ENCODE measurements around the gene EIF4H. TPM values are rescaled to one million over a fixed set of nuclear protein-coding genes. Genes with fewer than 3 reads are reported as not detected.

EIF4H gene
- total RNA-seq, 1 donor = 295 TPM

DNA sequence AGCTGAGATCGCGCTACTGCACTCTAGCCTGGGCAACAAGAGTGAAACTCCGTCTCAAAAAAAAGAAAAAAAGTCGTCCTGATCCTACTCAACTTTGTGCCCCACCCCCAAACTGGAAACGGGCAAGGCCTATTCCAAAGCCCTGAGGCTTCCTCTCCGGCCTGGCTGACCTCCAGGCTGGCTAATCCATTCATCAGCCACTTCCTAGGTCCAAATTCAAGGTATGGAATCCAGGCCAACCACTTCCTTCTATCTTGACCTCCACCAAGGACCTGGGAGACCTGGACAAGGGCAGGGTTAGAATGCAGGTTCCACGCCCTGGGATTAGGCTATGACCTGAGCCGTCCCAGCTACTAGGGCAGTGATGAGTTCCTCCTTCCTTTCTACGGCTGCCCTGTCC, 20.4 kb upstream of the EIF4H start:
- Histone ChIP-seq H3K4me2 (ENCODE audit: insufficient read depth, low read length) (no peak overlapping the region), H4K20me1 (ENCODE audit: insufficient read depth, low read length) (no peaks in the 10 kb centered on the region), H3K36me3 (ENCODE audit: insufficient read depth, low read length) (no peaks in the 10 kb centered on the region), H3K27ac (ENCODE audit: low read depth, low read length) (no peak overlapping the region), H2AFZ (ENCODE audit: low read length) (no peak overlapping the region), H3K79me2 (ENCODE audit: insufficient read depth, low read length) (no peaks in the 10 kb centered on the region), H3K4me1 (ENCODE audit: insufficient read depth, low read length) (no peaks in the 10 kb centered on the region), H3K9me3 (ENCODE audit: low read depth, low read length) (no peaks in the 10 kb centered on the region), H3K27me3 (ENCODE audit: insufficient read depth, low read length) (no peaks in the 10 kb centered on the region), H3K4me3 (ENCODE audit: insufficient read depth, low read length) (no peak overlapping the region)
- DNase-seq (ENCODE audit: insufficient read length, low spot score, missing footprints) = no peak
- TF ChIP-seq, protein P1, sequence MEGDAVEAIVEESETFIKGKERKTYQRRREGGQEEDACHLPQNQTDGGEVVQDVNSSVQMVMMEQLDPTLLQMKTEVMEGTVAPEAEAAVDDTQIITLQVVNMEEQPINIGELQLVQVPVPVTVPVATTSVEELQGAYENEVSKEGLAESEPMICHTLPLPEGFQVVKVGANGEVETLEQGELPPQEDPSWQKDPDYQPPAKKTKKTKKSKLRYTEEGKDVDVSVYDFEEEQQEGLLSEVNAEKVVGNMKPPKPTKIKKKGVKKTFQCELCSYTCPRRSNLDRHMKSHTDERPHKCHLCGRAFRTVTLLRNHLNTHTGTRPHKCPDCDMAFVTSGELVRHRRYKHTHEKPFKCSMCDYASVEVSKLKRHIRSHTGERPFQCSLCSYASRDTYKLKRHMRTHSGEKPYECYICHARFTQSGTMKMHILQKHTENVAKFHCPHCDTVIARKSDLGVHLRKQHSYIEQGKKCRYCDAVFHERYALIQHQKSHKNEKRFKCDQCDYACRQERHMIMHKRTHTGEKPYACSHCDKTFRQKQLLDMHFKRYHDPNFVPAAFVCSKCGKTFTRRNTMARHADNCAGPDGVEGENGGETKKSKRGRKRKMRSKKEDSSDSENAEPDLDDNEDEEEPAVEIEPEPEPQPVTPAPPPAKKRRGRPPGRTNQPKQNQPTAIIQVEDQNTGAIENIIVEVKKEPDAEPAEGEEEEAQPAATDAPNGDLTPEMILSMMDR (IDR thresholded peaks at IDR 0.05; ENCODE audit: extremely low read depth, low read depth, low read length) = no peak

DNA sequence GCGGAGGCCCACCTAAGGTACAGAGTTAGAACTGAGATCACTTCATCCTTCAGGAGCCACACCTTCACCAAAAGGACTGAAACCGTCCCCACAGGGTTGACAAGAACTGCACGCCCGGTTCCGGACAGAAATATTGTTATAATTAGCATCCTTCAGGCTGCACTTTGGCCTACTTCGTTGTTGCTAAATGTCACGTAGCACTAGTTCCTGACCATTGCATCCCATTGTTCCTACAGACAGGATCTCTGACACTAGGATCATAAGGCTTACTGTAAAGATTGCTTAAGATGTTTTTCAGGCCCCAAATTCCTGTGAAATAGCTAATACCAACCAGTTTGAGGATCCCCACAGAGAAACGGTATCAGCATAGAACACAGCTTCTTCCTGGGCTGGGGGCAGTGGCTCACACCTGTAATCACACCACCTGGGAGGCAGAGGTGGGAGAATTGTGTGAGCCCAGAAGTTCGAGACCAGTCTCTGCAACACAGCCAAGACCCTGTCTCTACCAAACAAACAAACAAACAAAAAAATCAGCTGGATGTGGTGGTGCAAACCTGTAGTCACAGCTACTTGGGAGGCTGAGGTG, 18.3 kb upstream of the EIF4H start:
- TF ChIP-seq, protein P1 (IDR thresholded peaks at IDR 0.05; ENCODE audit: extremely low read depth, low read depth, low read length) = no peak
- no peaks in the 10 kb centered on the region for H3K79me2 ChIP-seq (ENCODE audit: insufficient read depth, low read length)
- H3K4me1 ChIP-seq (ENCODE audit: insufficient read depth, low read length) = no peaks in the 10 kb centered on the region
- no peak for DNase-seq (ENCODE audit: insufficient read length, low spot score, missing footprints)
- H2AFZ ChIP-seq (ENCODE audit: low read length) = no peak overlapping the region
- H3K9me3 ChIP-seq (ENCODE audit: low read depth, low read length) = no peaks in the 10 kb centered on the region
- H3K36me3 ChIP-seq (ENCODE audit: insufficient read depth, low read length) = no peaks in the 10 kb centered on the region
- no peak overlapping the region for H3K4me2 ChIP-seq (ENCODE audit: insufficient read depth, low read length)
- H3K27ac ChIP-seq (ENCODE audit: low read depth, low read length) = no peak overlapping the region
- no peak overlapping the region for H3K4me3 ChIP-seq (ENCODE audit: insufficient read depth, low read length)
- H4K20me1 ChIP-seq (ENCODE audit: insufficient read depth, low read length) = no peaks in the 10 kb centered on the region
- no peaks in the 10 kb centered on the region for H3K27me3 ChIP-seq (ENCODE audit: insufficient read depth, low read length)

- Histone ChIP-seq H3K27ac (ENCODE audit: low read depth, low read length) (no peak overlapping the region), H3K4me3 (ENCODE audit: insufficient read depth, low read length) (no peak overlapping the region), H3K27me3 (ENCODE audit: insufficient read depth, low read length) (no peaks in the 10 kb centered on the region), H3K4me1 (ENCODE audit: insufficient read depth, low read length) (no peaks in the 10 kb centered on the region), H2AFZ (ENCODE audit: low read length) (no peak overlapping the region), H3K79me2 (ENCODE audit: insufficient read depth, low read length) (no peaks in the 10 kb centered on the region), H3K9me3 (ENCODE audit: low read depth, low read length) (no peaks in the 10 kb centered on the region), H3K4me2 (ENCODE audit: insufficient read depth, low read length) (no peak overlapping the region), H4K20me1 (ENCODE audit: insufficient read depth, low read length) (no peaks in the 10 kb centered on the region), H3K36me3 (ENCODE audit: insufficient read depth, low read length) (no peaks in the 10 kb centered on the region)
- no peak for DNase-seq (ENCODE audit: insufficient read length, low spot score, missing footprints)
- TF ChIP-seq, protein P1 (IDR thresholded peaks at IDR 0.05; ENCODE audit: extremely low read depth, low read depth, low read length) = no peak
Observed at GRCh38 chr7:74157605-74158004, 16.6 kb upstream of the EIF4H start.

GRCh38 chr7:74164985-74165456, 9.1 kb upstream of the EIF4H start:
- H3K27me3 ChIP-seq (ENCODE audit: insufficient read depth, low read length) = no peaks in the 10 kb centered on the region
- no peaks in the 10 kb centered on the region for H3K36me3 ChIP-seq (ENCODE audit: insufficient read depth, low read length)
- no peaks in the 10 kb centered on the region for H4K20me1 ChIP-seq (ENCODE audit: insufficient read depth, low read length)
- no peaks in the 10 kb centered on the region for H3K9me3 ChIP-seq (ENCODE audit: low read depth, low read length)
- TF ChIP-seq, protein P1 (IDR thresholded peaks at IDR 0.05; ENCODE audit: extremely low read depth, low read depth, low read length) = peak; percentile 54
- no peak for DNase-seq (ENCODE audit: insufficient read length, low spot score, missing footprints)
- H3K27ac ChIP-seq (ENCODE audit: low read depth, low read length) = no peak overlapping the region
- peak overlapping the region; percentile 78 for H2AFZ ChIP-seq (ENCODE audit: low read length)
- H3K79me2 ChIP-seq (ENCODE audit: insufficient read depth, low read length) = no peaks in the 10 kb centered on the region
- no peaks in the 10 kb centered on the region for H3K4me1 ChIP-seq (ENCODE audit: insufficient read depth, low read length)
- no peak overlapping the region for H3K4me3 ChIP-seq (ENCODE audit: insufficient read depth, low read length)
- H3K4me2 ChIP-seq (ENCODE audit: insufficient read depth, low read length) = peak overlapping the region; percentile 63

Data from osteoblast (primary cell).